ENCODE measurements around the gene AMN1. TPM values are rescaled to one million over a fixed set of nuclear protein-coding genes. Genes with fewer than 3 reads are reported as not detected.

AMN1 gene
- total RNA-seq, 1 experiment from 2014 or later, result 15.6 TPM

DNA sequence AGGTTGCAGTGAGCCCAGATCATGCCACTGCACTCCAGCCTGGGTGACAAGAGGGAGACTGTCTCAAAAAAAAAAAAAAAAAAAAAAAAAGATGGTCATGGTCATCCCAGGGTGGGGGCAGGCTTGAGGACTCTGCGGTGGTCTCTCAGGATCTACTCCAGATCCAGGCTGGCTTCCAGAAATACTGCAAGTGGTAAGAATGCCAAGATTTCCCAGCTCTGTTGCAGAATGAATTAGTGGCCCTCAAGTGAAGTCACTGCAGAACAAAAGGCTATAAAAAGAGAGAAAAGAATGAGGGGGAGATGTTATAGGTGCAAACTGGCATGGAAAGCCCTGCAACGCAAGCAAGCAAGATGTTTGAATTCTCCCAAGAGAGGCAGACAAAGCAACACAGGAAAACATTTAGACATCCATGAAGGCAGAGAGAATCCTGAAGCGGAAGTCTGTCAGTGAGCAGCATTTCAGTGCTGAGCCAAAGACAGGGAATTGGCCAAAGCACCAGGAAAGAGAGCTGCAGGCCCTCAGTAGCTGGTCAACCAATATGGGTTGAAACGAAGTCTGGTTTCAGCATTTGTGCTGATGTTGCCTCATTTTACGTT is 101.3 kb downstream of the AMN1 start:
- DNase-seq, result no peak
- H3K9me3 ChIP-seq, result no peaks in the 10 kb centered on the region
- no peaks in the 10 kb centered on the region for H3K36me3 ChIP-seq
- H3K27me3 ChIP-seq, result no peaks in the 10 kb centered on the region
- no peak overlapping the region for H3K4me3 ChIP-seq

DNA sequence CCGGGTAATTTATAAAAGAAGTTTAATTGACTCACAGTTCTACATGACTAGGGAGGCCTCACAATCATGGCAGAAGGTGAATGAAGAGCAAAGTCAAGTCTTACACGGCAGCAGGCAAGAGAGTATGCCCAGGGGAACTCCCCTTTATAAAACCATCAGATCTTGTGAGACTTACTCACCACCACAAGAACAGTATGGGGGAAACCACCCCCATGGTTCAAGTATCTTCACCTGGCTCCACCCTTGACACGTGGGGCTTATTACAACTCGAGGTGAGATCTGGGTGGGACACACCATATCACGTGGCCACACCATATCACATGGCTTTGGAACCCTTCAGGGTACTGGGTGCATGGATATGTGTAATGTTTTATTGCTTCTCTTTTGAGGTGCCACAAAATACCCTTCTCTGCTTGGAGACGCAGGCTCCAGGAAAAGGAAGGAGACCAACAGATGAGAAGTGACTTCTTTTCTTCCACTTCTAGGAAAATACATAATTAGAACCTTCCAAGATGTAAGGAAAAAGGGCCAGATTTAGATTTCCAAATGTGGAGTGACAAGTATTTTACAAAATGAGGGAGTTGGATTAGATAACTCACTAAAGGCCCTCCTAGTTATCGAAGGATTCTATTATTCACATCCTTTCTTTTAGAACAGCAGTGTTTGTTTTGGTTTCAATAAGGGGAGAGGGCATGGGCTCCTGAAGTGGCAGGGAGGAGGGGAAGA is 102.4 kb downstream of the AMN1 start:
- Histone ChIP-seq H3K4me3 (no peak overlapping the region), H3K9me3 (no peaks in the 10 kb centered on the region), H3K36me3 (no peaks in the 10 kb centered on the region), H3K27me3 (no peaks in the 10 kb centered on the region)
- DNase-seq, result no peak

DNA sequence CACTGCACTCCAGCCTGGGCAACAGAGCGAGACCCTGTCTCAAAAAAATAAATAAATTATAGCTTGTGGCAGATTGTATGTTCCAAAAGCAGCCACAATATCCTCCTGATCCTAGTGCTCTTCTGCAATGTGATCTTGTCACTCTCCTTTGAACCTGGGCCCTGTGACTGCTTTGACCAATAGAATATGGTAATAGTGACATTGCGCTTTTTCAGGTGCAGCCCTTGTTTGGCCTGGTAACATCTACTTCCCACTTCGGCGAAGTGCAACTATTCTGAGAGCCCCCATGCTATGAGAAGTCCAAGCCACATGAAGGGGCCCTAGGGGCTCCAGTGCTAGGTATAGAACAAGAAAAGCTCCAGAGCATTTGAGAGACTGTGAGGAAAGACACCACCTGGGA is 106.8 kb downstream of the AMN1 start:
- H3K4me3 ChIP-seq, result no peak overlapping the region
- H3K27me3 ChIP-seq, result no peaks in the 10 kb centered on the region
- no peak for DNase-seq
- H3K9me3 ChIP-seq, result no peaks in the 10 kb centered on the region
- H3K36me3 ChIP-seq, result no peaks in the 10 kb centered on the region

Other genes starting within 250 kb of the AMN1 start
- gene DENND5B, start 137.9 kb downstream of the AMN1 start, total RNA-seq (2014; rRNA removed; shearing (Covaris generic); ENCODE audit: low replicate concordance), result 8.7 and 14.5 TPM in 2 replicates
- 4.8 and 20.9 TPM in 2 replicates for gene ETFBKMT, start 69.3 kb downstream of the AMN1 start, total RNA-seq (2014; rRNA removed; shearing (Covaris generic); ENCODE audit: low replicate concordance)
- gene RESF1, start 230.4 kb upstream of the AMN1 start, total RNA-seq (2014; rRNA removed; shearing (Covaris generic); ENCODE audit: low replicate concordance), result 9.5 and 17.7 TPM in 2 replicates